ENCODE results near the gene BFSP1. TPM values are rescaled to one million over a fixed set of nuclear protein-coding genes. Genes with fewer than 3 reads are reported as not detected.

Gene BFSP1
- total RNA-seq, result under 1 TPM in 3 of 4 donors, not detected in 1; 0.75 to 1.00 (median 0.82) TPM

DNA sequence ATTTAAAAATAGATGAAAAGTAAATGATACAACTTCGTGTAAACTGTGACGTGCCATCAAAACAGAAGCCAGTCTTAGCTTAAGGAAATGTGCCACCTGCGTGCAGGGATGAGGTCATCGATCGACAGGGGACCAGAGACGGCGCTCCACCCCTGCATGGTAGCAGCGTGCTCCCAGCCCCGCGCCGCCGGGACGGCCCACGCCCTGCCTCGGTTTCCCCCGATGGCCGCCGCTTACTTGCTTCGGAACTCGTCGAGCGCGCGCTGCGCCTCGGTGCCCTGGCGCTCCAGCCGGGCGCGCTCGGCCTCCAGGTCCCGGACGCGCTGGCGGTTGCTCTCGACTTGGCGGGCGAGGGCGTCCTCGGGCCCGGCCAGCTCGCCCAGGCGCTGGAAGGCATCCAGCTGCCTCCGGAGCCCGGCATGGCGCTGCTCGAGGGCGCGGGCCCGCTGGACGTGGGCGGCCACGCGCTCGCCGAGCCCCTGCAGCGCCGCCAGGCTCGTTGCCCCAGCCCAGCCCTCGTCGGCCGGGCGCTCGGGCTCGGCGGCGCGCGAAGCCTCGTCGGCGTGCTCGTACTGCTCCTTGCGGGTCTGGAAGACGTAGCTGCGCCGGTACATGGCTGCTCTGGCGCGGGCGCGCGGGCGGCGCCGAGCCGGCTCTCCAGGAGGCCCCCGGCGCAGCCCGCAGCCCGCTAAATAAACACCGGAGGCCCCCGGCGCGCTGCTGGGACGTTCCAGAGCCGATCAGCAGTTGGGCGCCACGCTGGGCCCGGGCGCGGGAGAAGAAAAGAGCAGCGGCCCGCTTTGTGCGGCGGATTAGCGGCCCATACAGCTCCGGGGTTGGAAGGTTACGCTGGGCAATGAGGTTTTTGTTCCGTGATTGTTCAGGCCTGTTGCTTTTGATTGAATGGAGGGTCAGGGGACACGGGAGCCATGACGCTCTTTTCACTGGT, at the start of gene BFSP1:
Gene BFSP1, minus strand, starts transcription at position 664 of the 949 bp plus-strand sequence. Its CDS starts 50 bp downstream, at position 614.
- 2 to 10% methylated on average over 2 to 95 of the region's 111 CpGs for WGBS, 2 donors (ENCODE audit: low coverage in 1 of 2)
- no peaks in the 10 kb centered on the region for H3K27me3 ChIP-seq
- peaks cover 11 to 22% (median 13%) of the 10 kb centered on the region in 4 donors for H3K4me1 ChIP-seq
- no peaks in the 10 kb centered on the region for H3K9me3 ChIP-seq
- in situ Hi-C loops (cut with MboI; ENCODE audit: low pct_ligation_motif_present in 1 of 4, low pct_unique_long_range_greater_than_20kb in 1 of 4, low sequenced_read_pairs in 3 of 4), result loop anchor here in 2 of 4 donors (25.0 kb wide), 2 partner anchors 106 to 356 kb away; no protein-coding TSS in a partner anchor
- peak within 1 kb of the TSS; percentile 1 to 77 (median 52) for H3K4me3 ChIP-seq
- DNase-seq, result peak; percentile 56
- TF ChIP-seq CTCF (IDR thresholded peaks at IDR 0.05) (no peak), POLR2AphosphoS5 (IDR thresholded peaks at IDR 0.05) (no peak), EP300 (IDR thresholded peaks at IDR 0.05; ENCODE audit: low read depth) (no peak), POLR2A (IDR thresholded peaks at IDR 0.05) (no peak)
- no peaks in the 10 kb centered on the region for H3K36me3 ChIP-seq
- intact Hi-C loops (cut with DNase I; ENCODE audit: low total_unique reads), result no loop called here
- peak within 1 kb of the TSS; percentile 61 to 82 (median 74) for H3K27ac ChIP-seq

- 94 to 100% methylated on average over 2 of the region's 2 CpGs for WGBS, 2 donors (ENCODE audit: low coverage in 1 of 2)
- Histone ChIP-seq H3K9me3 (no peaks in the 10 kb centered on the region), H3K27me3 (no peaks in the 10 kb centered on the region), H3K27ac (peak overlapping the region in 3 of 4 donors; percentile 10 to 41 (median 23)), H3K36me3 (no peaks in the 10 kb centered on the region), H3K4me3 (no peak overlapping the region), H3K4me1 (peaks cover 13 to 74% (median 38%) of the 10 kb centered on the region in 4 donors)
- intact Hi-C loops (cut with DNase I; ENCODE audit: low total_unique reads) (no loop called here), in situ Hi-C loops (cut with MboI; ENCODE audit: low pct_ligation_motif_present in 1 of 4, low pct_unique_long_range_greater_than_20kb in 1 of 4, low sequenced_read_pairs in 3 of 4) (no loop called here)
- DNase-seq, result no peak
- TF ChIP-seq POLR2AphosphoS5 (IDR thresholded peaks at IDR 0.05) (no peak), CTCF (IDR thresholded peaks at IDR 0.05) (no peak), EP300 (IDR thresholded peaks at IDR 0.05; ENCODE audit: low read depth) (no peak), POLR2A (IDR thresholded peaks at IDR 0.05) (no peak)
Measured at GRCh38 chr20:17580895-17581294, 49.7 kb upstream of the BFSP1 start.

GRCh38 chr20:17579369-17580039, 48.3 kb upstream of the BFSP1 start:
- no peaks in the 10 kb centered on the region for H3K27me3 ChIP-seq
- intact Hi-C loops (cut with DNase I; ENCODE audit: low total_unique reads) (no loop called here), in situ Hi-C loops (cut with MboI; ENCODE audit: low pct_ligation_motif_present in 1 of 4, low pct_unique_long_range_greater_than_20kb in 1 of 4, low sequenced_read_pairs in 3 of 4) (no loop called here)
- TF ChIP-seq POLR2AphosphoS5 (IDR thresholded peaks at IDR 0.05), result no peak
- no peak for TF ChIP-seq POLR2A (IDR thresholded peaks at IDR 0.05)
- no peak for TF ChIP-seq CTCF (IDR thresholded peaks at IDR 0.05)
- no peak for TF ChIP-seq EP300 (IDR thresholded peaks at IDR 0.05; ENCODE audit: low read depth)
- no peak overlapping the region for H3K4me3 ChIP-seq
- 80 to 81% methylated on average over 2 to 4 of the region's 4 CpGs for WGBS, 2 donors (ENCODE audit: low coverage in 1 of 2)
- no peaks in the 10 kb centered on the region for H3K9me3 ChIP-seq
- H3K27ac ChIP-seq, result peak overlapping the region in 2 of 4 donors; percentile 7 to 42
- peaks cover 6 to 72% (median 31%) of the 10 kb centered on the region in 4 donors for H3K4me1 ChIP-seq
- H3K36me3 ChIP-seq, result no peaks in the 10 kb centered on the region
- no peak for DNase-seq

- H3K9me3 ChIP-seq, result no peaks in the 10 kb centered on the region
- intact Hi-C loops (cut with DNase I; ENCODE audit: low total_unique reads), result no loop called here
- no peak for DNase-seq
- no peak overlapping the region for H3K4me3 ChIP-seq
- in situ Hi-C loops (cut with MboI; ENCODE audit: low pct_ligation_motif_present in 1 of 4, low pct_unique_long_range_greater_than_20kb in 1 of 4, low sequenced_read_pairs in 3 of 4), result no loop called here
- TF ChIP-seq POLR2AphosphoS5 (IDR thresholded peaks at IDR 0.05) (no peak), CTCF (IDR thresholded peaks at IDR 0.05) (no peak), POLR2A (IDR thresholded peaks at IDR 0.05) (no peak), EP300 (IDR thresholded peaks at IDR 0.05; ENCODE audit: low read depth) (no peak)
- H3K36me3 ChIP-seq, result no peaks in the 10 kb centered on the region
- peak overlapping the region in 3 of 4 donors; percentile 58 to 100 (median 98) for H3K27ac ChIP-seq
- no peaks in the 10 kb centered on the region for H3K27me3 ChIP-seq
- 53 to 71% methylated on average over 7 to 8 of the region's 8 CpGs for WGBS, 2 donors (ENCODE audit: low coverage in 1 of 2)
- peaks cover 14 to 84% (median 48%) of the 10 kb centered on the region in 4 donors for H3K4me1 ChIP-seq
Measured at GRCh38 chr20:17576215-17576614, 45.0 kb upstream of the BFSP1 start.
